ENCODE measurements around the gene SLC11A2. TPM values are rescaled to one million over a fixed set of nuclear protein-coding genes. Genes with fewer than 3 reads are reported as not detected.
"Not testable (repeated sequence)": the region's sequence is repeated elsewhere in the genome, so short reads cannot be mapped to it uniquely, and the experiment has no call there.

SLC11A2 gene
- total RNA-seq, 1 donor from 2014 or later, result 36.8 TPM

DNA sequence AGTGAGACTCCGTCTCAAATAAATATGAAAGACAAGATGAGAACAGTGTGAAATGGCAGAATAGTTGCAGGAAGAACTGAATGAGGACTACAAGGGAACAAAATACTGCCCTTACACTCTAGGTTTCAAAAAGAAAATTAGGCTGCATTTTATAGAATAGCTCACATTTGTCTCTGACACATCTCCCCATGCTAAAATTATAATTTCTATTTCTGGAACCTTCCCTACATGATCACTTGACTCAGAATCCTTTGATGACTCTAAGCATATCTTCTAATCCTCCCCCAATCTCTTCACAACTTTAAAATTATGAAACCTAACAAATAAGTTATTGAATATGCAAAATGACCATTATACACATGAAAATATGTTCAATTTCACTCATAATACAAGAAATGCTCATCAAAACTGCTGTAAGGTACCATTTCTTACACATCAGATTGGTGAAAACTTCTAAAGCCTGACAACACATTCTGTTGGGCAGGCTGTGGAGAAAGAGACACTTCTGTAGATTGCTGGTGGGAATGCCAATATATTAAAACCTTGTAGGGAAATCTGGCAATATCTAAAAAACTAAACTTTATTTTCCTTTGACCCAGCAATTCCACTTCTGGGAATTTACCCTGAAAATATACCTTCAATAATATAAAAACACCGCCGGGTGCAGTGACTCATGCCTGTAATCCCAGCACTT, 78.1 kb downstream of the SLC11A2 start:
- DNase-seq, result no peak

GRCh38 chr12:50937653-50938052, 88.5 kb downstream of the SLC11A2 start:
- DNase-seq, result no peak

- no peak for DNase-seq
Observed at GRCh38 chr12:50936821-50937530, 89.2 kb downstream of the SLC11A2 start.

- DNase-seq, result peak; percentile 6
Observed at GRCh38 chr12:50934981-50935807, 91.0 kb downstream of the SLC11A2 start.

DNA sequence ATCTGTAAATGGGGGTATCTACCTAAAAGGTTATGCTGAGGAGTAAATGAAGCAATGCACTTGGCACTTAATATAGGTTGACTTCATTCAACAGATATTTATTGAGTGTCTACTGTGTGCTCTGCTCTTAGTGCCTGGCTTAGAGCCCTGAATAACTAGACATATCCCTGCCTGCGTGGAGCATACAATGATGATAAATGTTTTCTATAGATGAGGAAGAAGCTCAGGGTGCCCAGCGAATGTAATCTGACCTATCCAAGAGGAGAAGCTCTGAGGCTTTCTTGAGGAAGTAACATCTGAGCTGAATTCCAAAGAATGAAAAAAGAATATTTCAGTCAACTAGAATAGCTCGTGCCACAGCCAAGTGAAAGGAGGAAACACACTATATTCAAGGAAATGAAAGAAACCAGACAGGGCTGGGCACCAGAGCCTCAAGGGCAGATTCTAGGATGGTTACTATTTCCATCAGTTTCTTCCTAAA, 91.8 kb downstream of the SLC11A2 start:
- DNase-seq, result peak; percentile 16

DNA sequence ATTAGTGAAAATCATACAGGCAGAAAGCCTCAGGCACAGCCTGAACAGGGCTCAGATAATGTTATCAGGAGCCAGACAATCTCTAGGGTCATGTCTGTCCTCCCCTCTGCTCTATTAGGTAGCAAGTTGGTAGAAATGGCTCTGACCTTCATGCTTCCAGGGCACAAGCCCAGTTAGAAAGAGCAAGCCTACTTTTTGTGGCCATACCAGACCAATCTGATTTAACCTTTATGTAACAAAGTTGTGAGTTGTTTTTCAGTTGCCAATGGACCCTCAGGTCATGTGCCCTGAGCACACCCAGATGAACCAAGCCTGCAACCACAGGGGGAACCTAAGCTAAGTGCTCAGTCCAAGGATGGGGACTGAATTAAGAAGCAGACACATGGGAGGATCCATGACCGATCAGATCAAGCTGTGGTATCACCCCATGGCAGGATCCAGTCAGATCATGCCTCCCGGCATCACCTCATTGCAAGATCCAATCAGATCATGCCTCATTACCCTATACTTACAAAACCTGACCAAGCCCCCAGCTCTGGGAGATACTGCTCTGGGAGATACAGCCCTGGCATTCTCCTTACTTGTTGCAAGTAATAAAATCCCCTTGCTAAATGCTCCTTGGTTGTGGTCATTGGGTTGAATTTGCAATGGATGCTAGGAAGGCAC, 92.6 kb downstream of the SLC11A2 start:
- no peak for DNase-seq

DNA sequence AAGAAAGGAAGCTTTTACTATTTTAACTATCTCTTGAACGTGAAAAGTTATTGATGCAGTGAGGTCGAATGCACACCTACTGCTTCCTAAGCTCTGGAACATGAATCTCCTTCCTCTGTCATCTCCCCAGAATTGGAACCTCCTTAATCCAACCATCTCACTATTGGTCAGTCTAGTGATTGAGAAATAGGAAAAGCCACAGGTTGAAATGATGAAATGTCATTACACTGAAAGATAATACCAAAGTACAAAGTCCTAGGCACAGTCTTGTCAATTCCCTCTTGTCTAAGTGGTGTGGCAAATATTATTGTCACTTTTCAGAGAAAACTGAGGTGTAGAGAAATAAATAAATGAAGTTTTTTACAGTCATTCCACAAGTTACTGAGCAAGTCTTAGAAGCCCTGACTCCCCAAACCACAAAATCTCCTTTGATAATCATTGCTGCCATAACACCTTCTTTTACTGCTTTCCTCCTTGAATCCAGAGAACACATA, 93.3 kb downstream of the SLC11A2 start:
- no peak for DNase-seq

GRCh38 chr12:50930477-50930876, 95.7 kb downstream of the SLC11A2 start:
- not testable (repeated sequence) for DNase-seq

GRCh38 chr12:50929831-50930230, 96.4 kb downstream of the SLC11A2 start:
- no peak for DNase-seq

Other genes starting within 250 kb of the SLC11A2 start
- gene TMPRSS12, start 183.5 kb downstream of the SLC11A2 start, total RNA-seq, result not detected in 2 replicates
- not detected in 2 replicates for gene HIGD1C, start 73.8 kb downstream of the SLC11A2 start, total RNA-seq
- 35.2 and 39.9 TPM in 2 replicates for gene LETMD1, start 21.9 kb upstream of the SLC11A2 start, total RNA-seq
- 28.4 and 29.3 TPM in 2 replicates for gene CSRNP2, start 57.2 kb upstream of the SLC11A2 start, total RNA-seq
- 10.9 and 20.8 TPM in 2 replicates for gene TFCP2, start 146.8 kb upstream of the SLC11A2 start, total RNA-seq
- 2.6 and 4.8 TPM in 2 replicates for gene POU6F1, start 191.7 kb upstream of the SLC11A2 start, total RNA-seq
- 78.6 and 129 TPM in 2 replicates for gene DAZAP2, start 212.4 kb upstream of the SLC11A2 start, total RNA-seq
- gene SMAGP, start 244.0 kb upstream of the SLC11A2 start, total RNA-seq, result 15.1 and 24.0 TPM in 2 replicates

Measured in dermis blood vessel endothelial cell (primary cell).